ENCODE data around the gene DCUN1D5.
A peak's percentile ranks its signal among the peaks of the same experiment; 100 is the strongest.

The DCUN1D5 gene

GRCh38 chr11:103091801-103092524 lies at the start of gene DCUN1D5:
Gene DCUN1D5, minus strand, starts transcription at chr11:103092160. Its CDS starts 288 bp downstream, at chr11:103091872.
- DNase-seq, result peak; percentile 65 to 97 (median 92)

GRCh38 chr11:103125462-103125861 lies 33.5 kb upstream of the DCUN1D5 start:
- no peak for DNase-seq

- DNase-seq, result no peak
Observed at GRCh38 chr11:103114836-103115235, 22.9 kb upstream of the DCUN1D5 start.

- no peak for DNase-seq
Observed at GRCh38 chr11:103112364-103112763, 20.4 kb upstream of the DCUN1D5 start.

GRCh38 chr11:103111400-103111799 lies 19.4 kb upstream of the DCUN1D5 start:
- no peak for DNase-seq

- DNase-seq, result no peak
Observed at GRCh38 chr11:103110391-103110790, 18.4 kb upstream of the DCUN1D5 start.

GRCh38 chr11:103109818-103110388 lies 17.9 kb upstream of the DCUN1D5 start:
- DNase-seq, result peak in 9 of 56 donors; percentile 1 to 61 (median 8)

GRCh38 chr11:103108933-103109817 lies 17.2 kb upstream of the DCUN1D5 start, which contains the start of gene DYNC2H1:
Gene DYNC2H1, plus strand, starts transcription at chr11:103109426. Its CDS starts 149 bp downstream, at chr11:103109575.
- peak; percentile 33 to 90 (median 72) for DNase-seq

- no peak for DNase-seq
Observed at GRCh38 chr11:103097279-103097678, 5.3 kb upstream of the DCUN1D5 start.

GRCh38 chr11:103091064-103091800 lies 728 bp downstream of the DCUN1D5 start:
- DNase-seq, result peak in 26 of 56 donors; percentile 3 to 42 (median 12)

- no peak for DNase-seq
Observed at GRCh38 chr11:103086461-103086860, 5.5 kb downstream of the DCUN1D5 start.

- no peak for DNase-seq
Observed at GRCh38 chr11:103085758-103086365, 6.1 kb downstream of the DCUN1D5 start.

- DNase-seq, result no peak
Observed at GRCh38 chr11:103079833-103080232, 12.1 kb downstream of the DCUN1D5 start.

- DNase-seq, result no peak
Observed at GRCh38 chr11:103078710-103079109, 13.2 kb downstream of the DCUN1D5 start.

- DNase-seq, result no peak
Observed at GRCh38 chr11:103077554-103077953, 14.4 kb downstream of the DCUN1D5 start.

GRCh38 chr11:103076361-103076760 lies 15.6 kb downstream of the DCUN1D5 start:
- no peak for DNase-seq

- no peak for DNase-seq
Observed at GRCh38 chr11:103071008-103071407, 21.0 kb downstream of the DCUN1D5 start.

GRCh38 chr11:103070142-103070541 lies 21.8 kb downstream of the DCUN1D5 start:
- DNase-seq, result no peak

- DNase-seq, result no peak
Observed at GRCh38 chr11:103069367-103069766, 22.6 kb downstream of the DCUN1D5 start.

- DNase-seq, result no peak
Observed at GRCh38 chr11:103067118-103067517, 24.8 kb downstream of the DCUN1D5 start.

- DNase-seq, result no peak
Observed at GRCh38 chr11:103061656-103062055, 30.3 kb downstream of the DCUN1D5 start.

All from amygdala (tissue), 56 donors.